Measurements from ENCODE around the gene TAF1. TPM values are rescaled to one million over a fixed set of nuclear protein-coding genes. Genes with fewer than 3 reads are reported as not detected.
"Not testable (repeated sequence)": the region's sequence is repeated elsewhere in the genome, so short reads cannot be mapped to it uniquely, and the experiment has no call there.

The TAF1 gene
- total RNA-seq, 1 experiment from 2014 or later: 45.9 TPM

DNA sequence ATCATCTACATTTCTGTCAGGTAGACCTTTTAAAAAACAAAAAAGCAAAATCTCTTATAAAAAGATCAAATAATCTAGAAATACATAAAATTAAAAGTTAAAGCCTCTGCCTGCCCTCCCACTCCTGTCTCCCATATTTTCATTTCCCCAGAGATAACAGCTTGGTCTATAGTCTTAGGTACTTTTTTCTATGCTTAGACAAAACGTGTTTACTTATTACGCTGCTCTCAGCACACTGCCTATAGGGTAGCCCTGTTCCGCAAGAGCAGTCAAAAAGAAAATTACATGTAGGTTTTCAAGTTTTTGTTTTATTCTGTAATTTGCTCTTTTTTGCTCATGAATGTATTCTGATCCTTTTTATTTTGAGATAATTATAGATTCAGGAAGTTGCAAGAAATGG lies 73.3 kb downstream of the TAF1 start:
- no peaks in the 10 kb centered on the region for H3F3A ChIP-seq (ENCODE audit: insufficient read depth, low read depth)
- no peaks in the 10 kb centered on the region for H4K20me1 ChIP-seq (ENCODE audit: insufficient read depth)
- ChIA-PET CTCF (no interaction called here), POLR2A (ENCODE audit: unreplicated experiment) (no interaction called here)
- no peak for TF ChIP-seq EZH2 (IDR thresholded peaks at IDR 0.05; ENCODE audit: low read depth)
- TF ChIP-seq, protein P1, sequence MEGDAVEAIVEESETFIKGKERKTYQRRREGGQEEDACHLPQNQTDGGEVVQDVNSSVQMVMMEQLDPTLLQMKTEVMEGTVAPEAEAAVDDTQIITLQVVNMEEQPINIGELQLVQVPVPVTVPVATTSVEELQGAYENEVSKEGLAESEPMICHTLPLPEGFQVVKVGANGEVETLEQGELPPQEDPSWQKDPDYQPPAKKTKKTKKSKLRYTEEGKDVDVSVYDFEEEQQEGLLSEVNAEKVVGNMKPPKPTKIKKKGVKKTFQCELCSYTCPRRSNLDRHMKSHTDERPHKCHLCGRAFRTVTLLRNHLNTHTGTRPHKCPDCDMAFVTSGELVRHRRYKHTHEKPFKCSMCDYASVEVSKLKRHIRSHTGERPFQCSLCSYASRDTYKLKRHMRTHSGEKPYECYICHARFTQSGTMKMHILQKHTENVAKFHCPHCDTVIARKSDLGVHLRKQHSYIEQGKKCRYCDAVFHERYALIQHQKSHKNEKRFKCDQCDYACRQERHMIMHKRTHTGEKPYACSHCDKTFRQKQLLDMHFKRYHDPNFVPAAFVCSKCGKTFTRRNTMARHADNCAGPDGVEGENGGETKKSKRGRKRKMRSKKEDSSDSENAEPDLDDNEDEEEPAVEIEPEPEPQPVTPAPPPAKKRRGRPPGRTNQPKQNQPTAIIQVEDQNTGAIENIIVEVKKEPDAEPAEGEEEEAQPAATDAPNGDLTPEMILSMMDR (conservative IDR thresholded peaks at IDR 0.05): no peak
- H3K9me3 ChIP-seq (ENCODE audit: insufficient read depth, low read depth): no peaks in the 10 kb centered on the region
- H3K27me3 ChIP-seq (ENCODE audit: insufficient read depth, low read depth): no peaks in the 10 kb centered on the region
- H3K9me2 ChIP-seq (ENCODE audit: insufficient read depth): no peaks in the 10 kb centered on the region
- H3K36me3 ChIP-seq (ENCODE audit: low read depth): no peaks in the 10 kb centered on the region; the same call in 1 of the 2 replicates
- no peaks in the 10 kb centered on the region for H3K4me1 ChIP-seq (replicated peaks; ENCODE audit: insufficient read depth)
- H3K27ac ChIP-seq: no peak overlapping the region
- BruUV-seq (replicated peaks): no TSS peak
- no peaks in the 10 kb centered on the region for H3K79me2 ChIP-seq (ENCODE audit: low read depth)
- intact Hi-C loops (cut with micrococcal nuclease; ENCODE audit: unreplicated experiment): no loop called here
- H3K4me3 ChIP-seq: no peak overlapping the region
- DNase-seq: no peak
- no peak overlapping the region for H3K4me2 ChIP-seq
- no peak overlapping the region for H2AFZ ChIP-seq

DNA sequence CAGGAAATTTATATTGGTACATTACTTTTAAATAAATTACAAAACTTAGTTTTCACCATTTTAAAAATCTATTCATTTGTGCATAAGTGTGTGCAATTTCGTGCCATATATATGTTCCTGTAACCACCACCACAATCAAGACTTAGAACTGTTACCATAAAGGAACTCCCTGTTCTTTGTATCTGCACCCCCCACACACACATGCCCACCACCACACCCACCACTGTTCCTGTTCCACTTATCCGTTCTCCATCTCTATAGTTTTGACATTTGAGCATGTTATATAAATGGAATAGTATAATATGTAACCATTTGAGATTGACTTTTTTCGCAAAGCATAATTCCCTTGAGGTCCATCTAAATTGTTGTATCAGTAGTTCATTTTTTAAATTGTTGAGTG lies 73.7 kb downstream of the TAF1 start:
- BruUV-seq (replicated peaks): no TSS peak
- intact Hi-C loops (cut with micrococcal nuclease; ENCODE audit: unreplicated experiment): no loop called here
- TF ChIP-seq EZH2 (IDR thresholded peaks at IDR 0.05; ENCODE audit: low read depth): no peak
- TF ChIP-seq, protein P1 (conservative IDR thresholded peaks at IDR 0.05): no peak
- ChIA-PET CTCF (no interaction called here), POLR2A (ENCODE audit: unreplicated experiment) (no interaction called here)
- Histone ChIP-seq H3K4me2 (no peak overlapping the region), H3K9me2 (ENCODE audit: insufficient read depth) (no peaks in the 10 kb centered on the region), H3K36me3 (ENCODE audit: low read depth) (no peaks in the 10 kb centered on the region), H4K20me1 (ENCODE audit: insufficient read depth) (no peaks in the 10 kb centered on the region), H3K4me3 (no peak overlapping the region), H3K4me1 (replicated peaks; ENCODE audit: insufficient read depth) (no peaks in the 10 kb centered on the region), H3K9me3 (ENCODE audit: insufficient read depth, low read depth) (no peaks in the 10 kb centered on the region), H3K27me3 (ENCODE audit: insufficient read depth, low read depth) (no peaks in the 10 kb centered on the region), H3K79me2 (ENCODE audit: low read depth) (no peaks in the 10 kb centered on the region), H3K27ac (no peak overlapping the region), H2AFZ (no peak overlapping the region), H3F3A (ENCODE audit: insufficient read depth, low read depth) (no peaks in the 10 kb centered on the region)
- no peak for DNase-seq

DNA sequence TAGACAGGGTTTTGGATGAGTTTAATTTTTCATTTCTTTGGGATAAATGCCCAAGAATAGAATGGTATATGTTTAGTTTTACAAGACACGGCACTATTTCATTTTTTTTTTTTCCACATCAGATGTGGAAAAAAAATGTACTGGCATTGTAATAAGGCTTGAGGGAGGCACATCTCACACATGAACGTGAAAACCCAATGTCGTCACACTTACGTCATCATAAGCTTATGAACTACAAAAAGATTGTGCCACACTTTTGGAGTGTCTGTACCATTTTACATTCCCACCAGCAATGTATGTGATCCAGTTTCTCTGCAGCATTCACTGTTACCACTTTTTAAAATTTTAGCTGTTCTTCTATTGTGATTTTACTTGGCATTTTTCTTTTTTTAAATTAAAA lies 74.2 kb downstream of the TAF1 start:
- no peaks in the 10 kb centered on the region for H3K27me3 ChIP-seq (ENCODE audit: insufficient read depth, low read depth)
- POLR2A ChIA-PET (ENCODE audit: unreplicated experiment): no interaction called here
- no peaks in the 10 kb centered on the region for H3F3A ChIP-seq (ENCODE audit: insufficient read depth, low read depth)
- no peak for DNase-seq
- H3K4me3 ChIP-seq: no peak overlapping the region
- no peak overlapping the region for H3K27ac ChIP-seq
- H4K20me1 ChIP-seq (ENCODE audit: insufficient read depth): no peaks in the 10 kb centered on the region
- TF ChIP-seq, protein P1 (conservative IDR thresholded peaks at IDR 0.05): no peak
- TF ChIP-seq EZH2 (IDR thresholded peaks at IDR 0.05; ENCODE audit: low read depth): no peak
- H3K4me1 ChIP-seq (replicated peaks; ENCODE audit: insufficient read depth): no peaks in the 10 kb centered on the region
- no TSS peak for BruUV-seq (replicated peaks)
- CTCF ChIA-PET: no interaction called here
- H3K4me2 ChIP-seq: no peak overlapping the region
- H2AFZ ChIP-seq: no peak overlapping the region
- H3K79me2 ChIP-seq (ENCODE audit: low read depth): no peaks in the 10 kb centered on the region
- no peaks in the 10 kb centered on the region for H3K9me2 ChIP-seq (ENCODE audit: insufficient read depth)
- H3K36me3 ChIP-seq (ENCODE audit: low read depth): no peaks in the 10 kb centered on the region
- no peaks in the 10 kb centered on the region for H3K9me3 ChIP-seq (ENCODE audit: insufficient read depth, low read depth)
- intact Hi-C loops (cut with micrococcal nuclease; ENCODE audit: unreplicated experiment): no loop called here

- POLR2A ChIA-PET (ENCODE audit: unreplicated experiment): interaction anchor here (0.6 kb wide), 1 partner anchor 143 kb away, joined by 7 read pairs; no protein-coding TSS in a partner anchor
- CTCF ChIA-PET; H3K27me3 ChIP-seq (ENCODE audit: insufficient read depth, low read depth); H3K4me1 ChIP-seq (replicated peaks; ENCODE audit: insufficient read depth); H3K4me2 ChIP-seq; H3K79me2 ChIP-seq (ENCODE audit: low read depth); H3K36me3 ChIP-seq (ENCODE audit: low read depth); DNase-seq; BruUV-seq (replicated peaks); H3F3A ChIP-seq (ENCODE audit: insufficient read depth, low read depth); H2AFZ ChIP-seq; H4K20me1 ChIP-seq (ENCODE audit: insufficient read depth); H3K27ac ChIP-seq; H3K9me2 ChIP-seq (ENCODE audit: insufficient read depth); intact Hi-C loops (cut with micrococcal nuclease; ENCODE audit: unreplicated experiment); H3K9me3 ChIP-seq (ENCODE audit: insufficient read depth, low read depth); H3K4me3 ChIP-seq: not testable (repeated sequence)
Measured at GRCh38 chrX:71441809-71442208, 75.7 kb downstream of the TAF1 start.
